Measurements from ENCODE around the gene METTL25B.

Gene METTL25B

GRCh38 chr1:156700736-156701531, 27.3 kb upstream of the METTL25B start:
- DNase-seq = no peak

GRCh38 chr1:156703336-156703735, 24.9 kb upstream of the METTL25B start:
- no peak for DNase-seq

- DNase-seq = peak; percentile 78
Observed at GRCh38 chr1:156703741-156704140, 24.5 kb upstream of the METTL25B start.

DNA sequence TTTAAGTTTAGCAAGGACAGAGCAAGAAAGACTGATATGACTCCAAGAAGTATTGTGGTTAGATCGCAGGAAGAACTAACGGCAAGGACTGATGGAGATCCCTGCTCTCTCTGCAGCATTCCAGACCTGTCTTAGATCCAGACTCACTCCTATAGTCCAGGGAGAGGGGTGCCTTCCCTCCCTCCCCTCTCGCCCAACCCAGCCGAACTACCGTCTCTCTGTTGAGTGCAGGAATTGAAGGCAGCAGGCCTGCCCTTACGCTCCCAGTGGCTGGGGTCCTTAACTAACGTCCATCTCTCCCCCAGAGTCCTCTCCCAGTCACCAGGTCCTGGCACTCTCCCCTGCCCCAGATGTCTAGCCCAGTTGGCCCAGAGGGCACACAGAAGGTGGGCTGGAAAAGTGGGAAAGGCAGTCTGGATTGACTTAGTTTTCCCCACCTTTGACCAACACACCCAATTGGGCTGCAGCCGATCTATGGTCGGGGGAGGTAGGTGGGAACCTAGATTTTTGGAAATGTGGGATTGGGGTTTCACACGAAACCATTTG, 24.0 kb upstream of the METTL25B start:
- no peak for DNase-seq

- DNase-seq = peak; percentile 68
Observed at GRCh38 chr1:156704930-156705320, 23.3 kb upstream of the METTL25B start.

DNA sequence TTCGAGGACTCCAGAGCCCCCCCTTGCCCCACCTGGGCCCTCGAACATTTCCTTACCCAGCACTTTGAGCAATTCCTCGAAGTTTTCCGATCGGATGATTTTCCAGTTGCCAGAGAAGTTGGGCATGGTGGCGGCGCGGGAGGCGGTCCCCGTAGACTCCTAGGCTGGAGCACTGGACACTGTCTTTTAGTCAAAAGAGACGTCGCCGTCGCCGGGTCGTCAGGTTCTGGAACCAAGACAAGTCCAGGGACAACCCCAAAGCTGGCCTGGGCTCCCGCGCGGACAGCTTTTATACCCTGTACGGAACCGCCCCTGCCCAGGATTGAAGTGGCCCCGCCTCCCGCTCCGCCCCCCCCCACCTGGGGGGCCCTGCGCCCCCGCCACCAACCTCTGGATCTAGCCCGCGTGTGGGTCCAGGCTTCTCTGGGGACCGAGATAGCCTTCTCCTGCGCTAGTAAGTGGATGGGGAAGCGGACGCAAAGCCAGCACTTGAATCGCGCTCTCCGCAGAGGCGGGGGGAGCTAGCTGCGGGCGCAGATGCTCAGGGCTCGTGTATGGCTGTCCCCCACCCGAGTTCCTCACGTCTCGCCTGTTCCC, 22.9 kb upstream of the METTL25B start, which contains the start of gene CRABP2:
CRABP2 (minus strand) TSS at position 263 of the 597 bp plus-strand sequence; CDS start at position 126, 137 bp downstream.
- DNase-seq = peak; percentile 44

- DNase-seq = peak; percentile 72
Observed at GRCh38 chr1:156705918-156706656, 22.2 kb upstream of the METTL25B start.

GRCh38 chr1:156706657-156707416, 21.4 kb upstream of the METTL25B start:
- DNase-seq = peak; percentile 81

DNA sequence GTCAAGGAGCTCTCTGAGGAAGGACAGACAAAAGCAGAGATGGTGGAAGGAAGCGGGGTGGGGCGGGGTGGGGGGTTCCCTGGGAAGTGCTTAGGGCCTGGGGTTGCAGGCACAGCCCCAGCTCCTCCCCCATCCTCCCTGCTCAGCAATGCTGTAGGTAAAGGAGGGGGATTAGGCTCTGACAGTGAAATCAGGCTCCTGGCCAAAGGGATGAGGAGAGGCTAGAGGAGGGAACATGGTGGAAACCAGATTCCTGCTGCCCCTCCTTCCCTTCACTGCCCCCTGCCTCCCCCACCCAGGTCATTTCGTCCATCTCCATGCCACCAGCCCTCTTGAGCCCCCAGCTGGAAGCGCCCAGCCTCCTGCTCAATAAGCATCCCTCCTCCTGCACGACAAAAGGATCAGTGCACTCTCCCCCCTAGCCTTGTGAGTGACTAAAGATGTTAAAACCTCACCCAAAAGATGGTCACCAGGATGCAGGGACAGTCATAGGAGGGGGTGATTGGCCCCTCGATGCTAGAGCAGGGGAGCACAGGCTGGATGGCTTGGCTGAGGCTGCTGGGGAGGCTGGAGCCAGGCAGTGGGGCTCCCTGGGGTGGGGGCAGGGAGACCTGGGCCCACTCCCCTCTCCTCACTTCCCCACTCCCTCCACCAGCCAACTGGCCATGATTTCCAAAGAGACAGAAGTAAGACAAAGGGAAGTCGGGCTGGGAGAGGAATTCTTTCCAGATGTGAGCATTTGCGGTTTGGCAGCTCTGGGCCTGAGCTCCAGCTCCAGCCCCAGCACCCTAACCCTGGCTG, 20.7 kb upstream of the METTL25B start:
- peak; percentile 81 for DNase-seq

DNA sequence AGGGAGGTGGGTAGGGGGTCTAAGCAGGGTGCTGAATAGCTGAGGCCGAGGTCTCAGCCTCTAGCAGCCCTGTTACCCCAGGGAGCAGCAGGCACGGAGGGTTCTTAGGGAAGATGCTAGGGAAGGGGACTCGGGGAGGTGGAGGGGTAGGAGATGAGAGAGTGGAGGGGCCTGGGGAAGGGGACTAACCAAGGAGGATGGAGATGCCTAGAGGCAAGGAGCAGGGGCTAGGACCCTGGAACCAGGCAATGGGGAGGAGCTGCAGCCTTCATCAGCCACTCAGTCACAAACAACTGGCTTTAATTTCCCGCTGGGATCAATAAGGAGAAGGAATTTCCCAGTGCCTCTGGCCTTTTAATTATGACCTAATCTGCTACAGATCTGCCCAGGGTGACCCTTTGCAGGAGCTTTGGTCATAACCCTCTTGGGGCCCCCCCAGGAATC, 20.0 kb upstream of the METTL25B start:
- DNase-seq = peak; percentile 50

DNA sequence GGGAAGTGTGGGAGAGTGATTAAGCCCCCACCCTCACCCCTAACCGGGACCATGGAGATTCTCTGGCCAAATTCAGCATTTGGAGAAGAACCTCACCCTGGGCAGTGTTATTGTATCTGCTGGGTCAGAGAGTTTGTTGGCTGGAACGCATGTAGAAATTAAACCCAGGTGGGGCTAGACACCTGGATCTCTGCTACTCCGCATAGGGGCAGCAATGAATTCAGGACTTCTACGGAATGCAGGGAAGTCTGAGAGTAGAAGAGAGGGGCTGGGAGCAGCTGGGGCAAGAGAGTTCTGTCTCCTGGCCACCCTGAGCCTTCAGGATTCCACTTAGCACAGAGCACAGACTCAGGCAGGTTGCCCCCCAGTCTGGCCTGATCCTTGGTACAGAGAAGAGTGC, 19.2 kb upstream of the METTL25B start:
- DNase-seq = no peak

DNA sequence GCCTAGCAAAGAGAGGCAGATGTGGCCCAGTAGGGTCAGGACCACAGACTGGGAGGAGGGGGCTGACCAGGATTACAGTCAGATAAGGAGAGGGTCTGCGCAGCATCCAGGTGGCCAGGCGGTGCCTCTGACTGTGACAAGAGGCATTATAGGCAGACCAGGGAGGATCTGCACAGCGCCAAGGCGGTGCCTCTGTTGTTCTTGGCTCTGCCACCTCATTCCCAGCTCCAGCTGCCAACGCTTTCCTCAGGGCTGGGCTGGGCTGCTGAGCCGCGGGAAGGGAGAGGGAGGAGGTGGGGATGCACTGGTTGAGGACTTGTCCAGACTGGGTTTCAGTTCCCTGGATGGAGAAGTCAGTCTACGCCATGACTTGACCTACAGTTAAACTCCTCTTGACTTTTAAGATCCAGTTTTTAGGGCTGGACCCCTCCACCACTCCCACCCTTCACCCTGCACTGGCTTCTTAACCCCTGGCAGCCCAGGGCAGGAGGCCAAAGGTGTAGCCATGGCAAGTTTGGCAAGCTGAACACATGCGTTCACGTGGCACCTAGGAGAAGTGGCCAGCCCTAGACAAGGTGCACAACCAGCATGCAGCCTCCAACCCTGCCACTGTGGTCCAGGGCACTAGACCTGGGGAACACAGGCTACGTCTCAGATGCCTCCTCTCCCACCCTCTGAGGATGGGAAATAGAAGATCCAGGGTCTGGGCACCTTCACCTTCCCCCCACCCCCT, 18.3 kb upstream of the METTL25B start:
- DNase-seq = peak; percentile 77

GRCh38 chr1:156711011-156711817, 17.1 kb upstream of the METTL25B start:
- no peak for DNase-seq

GRCh38 chr1:156712626-156713025, 15.6 kb upstream of the METTL25B start:
- DNase-seq = no peak

DNA sequence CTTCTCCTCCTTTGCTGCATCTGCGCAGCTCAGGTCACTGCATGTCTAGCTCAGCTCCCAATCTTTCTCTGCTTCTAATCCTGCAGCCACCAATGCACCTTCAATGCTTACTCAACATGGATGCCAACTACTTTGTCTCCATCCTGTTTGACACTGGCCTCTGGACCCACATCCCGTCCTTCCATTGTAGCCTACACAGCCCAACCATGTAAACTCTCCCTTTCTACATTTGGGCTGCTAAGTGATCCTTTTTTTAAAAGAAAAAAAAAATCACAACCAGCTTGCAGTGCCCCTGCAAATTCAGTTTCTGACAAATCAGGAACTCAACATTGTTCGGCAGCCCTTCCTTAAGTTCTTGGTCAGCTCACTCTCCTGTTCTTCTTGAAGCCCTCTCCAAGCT, 13.4 kb upstream of the METTL25B start:
- no peak for DNase-seq

GRCh38 chr1:156717351-156717750, 10.9 kb upstream of the METTL25B start:
- no peak for DNase-seq

GRCh38 chr1:156721131-156721530, 7.1 kb upstream of the METTL25B start:
- DNase-seq = no peak

GRCh38 chr1:156721535-156721934, 6.7 kb upstream of the METTL25B start:
- DNase-seq = no peak

GRCh38 chr1:156725683-156726280, 2.5 kb upstream of the METTL25B start:
- DNase-seq = peak; percentile 83
